Loucy (cell line): ENCODE data around the gene SIRPA.

Experiments used
- EZH2phosphoT487 ChIP-seq: fragments of 200-600 bp; IDR thresholded peaks from 2 replicates; pipeline ENCODE4 v1.6.1; 2018; ENCODE audit warnings: antibody characterized with exemption, mild to moderate bottlenecking, moderate library complexity, borderline replicate concordance
- TF ChIP-seq, protein P1 (sequence below): fragments of 200-600 bp; sonication (generic); conservative IDR thresholded peaks from 2 replicates; pipeline ENCODE4 v1.5.1; 2014; ENCODE audit warnings: mild to moderate bottlenecking, antibody characterized with exemption, low read length

GRCh38 chr20:1979106-1979778 lies 84.0 kb downstream of the SIRPA start:
- TF ChIP-seq, protein P1, sequence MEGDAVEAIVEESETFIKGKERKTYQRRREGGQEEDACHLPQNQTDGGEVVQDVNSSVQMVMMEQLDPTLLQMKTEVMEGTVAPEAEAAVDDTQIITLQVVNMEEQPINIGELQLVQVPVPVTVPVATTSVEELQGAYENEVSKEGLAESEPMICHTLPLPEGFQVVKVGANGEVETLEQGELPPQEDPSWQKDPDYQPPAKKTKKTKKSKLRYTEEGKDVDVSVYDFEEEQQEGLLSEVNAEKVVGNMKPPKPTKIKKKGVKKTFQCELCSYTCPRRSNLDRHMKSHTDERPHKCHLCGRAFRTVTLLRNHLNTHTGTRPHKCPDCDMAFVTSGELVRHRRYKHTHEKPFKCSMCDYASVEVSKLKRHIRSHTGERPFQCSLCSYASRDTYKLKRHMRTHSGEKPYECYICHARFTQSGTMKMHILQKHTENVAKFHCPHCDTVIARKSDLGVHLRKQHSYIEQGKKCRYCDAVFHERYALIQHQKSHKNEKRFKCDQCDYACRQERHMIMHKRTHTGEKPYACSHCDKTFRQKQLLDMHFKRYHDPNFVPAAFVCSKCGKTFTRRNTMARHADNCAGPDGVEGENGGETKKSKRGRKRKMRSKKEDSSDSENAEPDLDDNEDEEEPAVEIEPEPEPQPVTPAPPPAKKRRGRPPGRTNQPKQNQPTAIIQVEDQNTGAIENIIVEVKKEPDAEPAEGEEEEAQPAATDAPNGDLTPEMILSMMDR = no peak
- no peak for TF ChIP-seq EZH2phosphoT487
